Measurements from ENCODE around the gene PNPLA2. TPM values are rescaled to one million over a fixed set of nuclear protein-coding genes. Genes with fewer than 3 reads are reported as not detected.

Gene PNPLA2
- total RNA-seq, 2 donors from 2014 or later = 24.5 to 49.1 TPM

DNA sequence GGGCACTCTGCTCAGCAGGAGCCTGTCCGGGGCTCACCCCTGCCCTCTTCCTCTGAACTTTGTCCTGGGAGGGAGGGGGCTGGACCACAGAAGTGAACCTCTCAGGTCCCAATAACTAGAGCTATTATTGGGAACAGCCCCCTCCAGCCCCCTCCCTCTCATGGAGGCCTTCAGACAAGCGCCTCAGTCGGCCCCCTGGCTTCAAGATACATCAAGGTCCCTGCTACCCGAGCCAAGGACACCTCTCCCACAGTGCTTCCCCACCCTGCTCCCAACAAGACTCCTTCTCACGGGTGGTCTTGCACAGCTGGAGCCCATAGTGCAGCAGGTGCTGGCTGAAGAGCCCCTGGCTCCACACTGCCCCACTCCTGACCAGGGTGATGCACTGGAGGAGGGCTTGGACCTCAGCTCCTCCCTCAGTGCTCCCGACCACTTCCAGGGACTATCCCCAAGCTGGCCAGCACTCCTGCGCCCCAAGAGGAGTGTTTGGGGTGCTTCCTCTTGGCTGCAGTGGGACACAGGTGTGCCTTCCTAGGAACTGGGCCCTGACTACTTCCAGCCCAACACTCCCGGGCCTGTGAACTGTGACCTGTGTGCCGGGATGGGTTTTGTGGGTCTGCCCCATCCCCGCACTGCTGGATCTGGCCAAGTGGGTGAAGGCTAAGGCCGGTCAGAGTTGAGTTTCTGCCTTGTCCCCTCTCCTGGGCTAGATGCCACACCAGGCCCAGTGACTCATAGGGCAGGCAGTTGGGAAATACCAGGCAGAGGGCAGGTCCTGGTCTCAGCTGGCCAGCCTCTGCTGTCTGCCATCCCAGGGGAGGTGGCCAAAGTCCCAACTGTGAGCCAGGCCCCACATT lies 2.2 kb downstream of the PNPLA2 start:
- Mint-ChIP-seq H3K9me3 (no peaks in the 10 kb centered on the region), H3K27ac (no peak overlapping the region), H3K36me3 (peaks cover 5 to 7% of the 10 kb centered on the region in 2 donors)
- ATAC-seq (peak in 1 of 2 donors; percentile 13), DNase-seq (ENCODE audit: low spot score in 2 of 2) (no peak)

DNA sequence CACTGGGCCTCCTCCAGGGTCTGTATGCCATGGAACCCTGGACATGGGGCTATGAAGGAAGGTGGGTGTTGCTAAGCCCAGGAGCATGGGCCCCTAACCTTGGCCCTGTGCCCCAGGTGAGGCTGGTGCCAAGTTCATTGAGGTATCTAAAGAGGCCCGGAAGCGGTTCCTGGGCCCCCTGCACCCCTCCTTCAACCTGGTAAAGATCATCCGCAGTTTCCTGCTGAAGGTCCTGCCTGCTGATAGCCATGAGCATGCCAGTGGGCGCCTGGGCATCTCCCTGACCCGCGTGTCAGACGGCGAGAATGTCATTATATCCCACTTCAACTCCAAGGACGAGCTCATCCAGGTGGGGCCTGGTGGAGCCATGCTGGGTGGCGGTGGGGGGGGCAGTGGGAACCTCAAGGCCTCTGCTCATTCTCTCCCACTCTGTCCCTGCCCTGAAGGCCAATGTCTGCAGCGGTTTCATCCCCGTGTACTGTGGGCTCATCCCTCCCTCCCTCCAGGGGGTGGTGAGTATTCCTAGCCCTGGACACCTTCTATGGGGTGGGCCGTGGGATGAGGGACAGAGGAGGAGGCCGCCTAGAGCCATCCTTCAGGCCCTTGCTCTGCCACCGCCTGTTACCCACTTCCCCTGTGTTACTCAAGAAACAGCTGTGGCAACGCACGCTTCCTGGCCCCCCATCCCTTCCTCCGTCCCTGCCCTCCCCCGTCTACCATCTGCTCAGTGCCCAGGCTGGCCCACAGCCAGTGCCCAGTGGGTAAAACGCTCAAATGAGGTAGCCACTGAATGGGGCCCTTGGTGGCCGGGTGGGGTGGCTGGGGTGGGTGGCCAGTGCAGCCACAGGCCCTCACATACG lies 3.0 kb downstream of the PNPLA2 start:
- ATAC-seq (no peak), DNase-seq (ENCODE audit: low spot score in 2 of 2) (no peak)
- Mint-ChIP-seq H3K27ac (no peak overlapping the region), H3K9me3 (no peaks in the 10 kb centered on the region), H3K36me3 (peaks cover 5 to 7% of the 10 kb centered on the region in 2 donors)

DNA sequence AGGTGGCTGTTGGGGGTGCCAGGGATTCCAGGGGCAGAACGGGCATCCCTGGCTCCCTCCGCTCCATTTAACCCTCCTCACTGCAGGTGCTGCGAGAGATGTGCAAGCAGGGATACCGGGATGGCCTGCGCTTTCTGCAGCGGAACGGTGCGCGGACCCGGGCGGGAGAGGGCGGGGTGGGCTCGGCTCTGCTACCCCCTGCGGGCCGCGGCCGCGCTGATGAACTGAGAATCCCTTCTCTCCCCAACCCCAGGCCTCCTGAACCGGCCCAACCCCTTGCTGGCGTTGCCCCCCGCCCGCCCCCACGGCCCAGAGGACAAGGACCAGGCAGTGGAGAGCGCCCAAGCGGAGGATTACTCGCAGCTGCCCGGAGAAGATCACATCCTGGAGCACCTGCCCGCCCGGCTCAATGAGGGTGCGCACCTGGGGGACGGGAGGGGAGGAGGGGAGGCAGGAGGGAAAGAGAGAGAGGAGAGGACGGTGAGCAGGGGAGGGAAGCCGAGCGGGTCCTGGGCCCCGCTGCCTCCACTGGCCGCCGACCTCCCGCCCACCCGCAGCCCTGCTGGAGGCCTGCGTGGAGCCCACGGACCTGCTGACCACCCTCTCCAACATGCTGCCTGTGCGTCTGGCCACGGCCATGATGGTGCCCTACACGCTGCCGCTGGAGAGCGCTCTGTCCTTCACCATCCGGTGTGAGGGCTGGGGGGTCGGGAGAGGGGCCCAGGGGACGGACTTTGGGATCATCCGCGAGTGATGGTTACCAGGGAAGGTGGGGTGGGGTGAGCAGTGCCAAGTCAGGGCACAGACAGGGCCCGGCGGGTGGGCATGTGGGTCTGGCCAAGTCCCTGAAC lies 5.0 kb downstream of the PNPLA2 start:
- H3K27ac Mint-ChIP-seq = no peak overlapping the region
- ATAC-seq = no peak
- peaks cover 5 to 7% of the 10 kb centered on the region in 2 donors for H3K36me3 Mint-ChIP-seq
- DNase-seq (ENCODE audit: low spot score in 2 of 2) = no peak
- H3K9me3 Mint-ChIP-seq = no peaks in the 10 kb centered on the region

DNA sequence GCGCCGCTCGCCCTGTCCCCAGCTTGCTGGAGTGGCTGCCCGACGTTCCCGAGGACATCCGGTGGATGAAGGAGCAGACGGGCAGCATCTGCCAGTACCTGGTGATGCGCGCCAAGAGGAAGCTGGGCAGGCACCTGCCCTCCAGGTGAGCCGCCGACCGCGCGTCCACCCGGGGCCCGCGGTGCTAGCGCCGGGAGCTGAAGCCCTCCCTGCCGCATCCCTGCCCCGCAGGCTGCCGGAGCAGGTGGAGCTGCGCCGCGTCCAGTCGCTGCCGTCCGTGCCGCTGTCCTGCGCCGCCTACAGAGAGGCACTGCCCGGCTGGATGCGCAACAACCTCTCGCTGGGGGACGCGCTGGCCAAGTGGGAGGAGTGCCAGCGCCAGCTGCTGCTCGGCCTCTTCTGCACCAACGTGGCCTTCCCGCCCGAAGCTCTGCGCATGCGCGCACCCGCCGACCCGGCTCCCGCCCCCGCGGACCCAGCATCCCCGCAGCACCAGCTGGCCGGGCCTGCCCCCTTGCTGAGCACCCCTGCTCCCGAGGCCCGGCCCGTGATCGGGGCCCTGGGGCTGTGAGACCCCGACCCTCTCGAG lies 5.7 kb downstream of the PNPLA2 start:
- Mint-ChIP-seq H3K9me3 (no peaks in the 10 kb centered on the region), H3K27ac (no peak overlapping the region), H3K36me3 (peaks cover 5 to 7% of the 10 kb centered on the region in 2 donors)
- no peak for ATAC-seq
- DNase-seq (ENCODE audit: low spot score in 2 of 2) = no peak

DNA sequence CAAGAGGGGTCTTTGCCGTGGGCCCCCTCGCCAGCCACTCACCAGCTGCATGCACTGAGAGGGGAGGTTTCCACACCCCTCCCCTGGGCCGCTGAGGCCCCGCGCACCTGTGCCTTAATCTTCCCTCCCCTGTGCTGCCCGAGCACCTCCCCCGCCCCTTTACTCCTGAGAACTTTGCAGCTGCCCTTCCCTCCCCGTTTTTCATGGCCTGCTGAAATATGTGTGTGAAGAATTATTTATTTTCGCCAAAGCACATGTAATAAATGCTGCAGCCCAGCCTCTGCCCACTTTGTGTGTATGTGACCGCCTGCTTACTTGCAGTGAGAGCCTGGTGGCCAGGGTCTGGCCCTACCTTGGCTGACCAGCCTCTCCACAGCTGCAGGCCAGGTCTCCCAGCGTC lies 6.2 kb downstream of the PNPLA2 start:
- peaks cover 5 to 7% of the 10 kb centered on the region in 2 donors for H3K36me3 Mint-ChIP-seq
- ATAC-seq (no peak), DNase-seq (ENCODE audit: low spot score in 2 of 2) (no peak)
- H3K9me3 Mint-ChIP-seq = no peaks in the 10 kb centered on the region
- H3K27ac Mint-ChIP-seq = no peak overlapping the region

DNA sequence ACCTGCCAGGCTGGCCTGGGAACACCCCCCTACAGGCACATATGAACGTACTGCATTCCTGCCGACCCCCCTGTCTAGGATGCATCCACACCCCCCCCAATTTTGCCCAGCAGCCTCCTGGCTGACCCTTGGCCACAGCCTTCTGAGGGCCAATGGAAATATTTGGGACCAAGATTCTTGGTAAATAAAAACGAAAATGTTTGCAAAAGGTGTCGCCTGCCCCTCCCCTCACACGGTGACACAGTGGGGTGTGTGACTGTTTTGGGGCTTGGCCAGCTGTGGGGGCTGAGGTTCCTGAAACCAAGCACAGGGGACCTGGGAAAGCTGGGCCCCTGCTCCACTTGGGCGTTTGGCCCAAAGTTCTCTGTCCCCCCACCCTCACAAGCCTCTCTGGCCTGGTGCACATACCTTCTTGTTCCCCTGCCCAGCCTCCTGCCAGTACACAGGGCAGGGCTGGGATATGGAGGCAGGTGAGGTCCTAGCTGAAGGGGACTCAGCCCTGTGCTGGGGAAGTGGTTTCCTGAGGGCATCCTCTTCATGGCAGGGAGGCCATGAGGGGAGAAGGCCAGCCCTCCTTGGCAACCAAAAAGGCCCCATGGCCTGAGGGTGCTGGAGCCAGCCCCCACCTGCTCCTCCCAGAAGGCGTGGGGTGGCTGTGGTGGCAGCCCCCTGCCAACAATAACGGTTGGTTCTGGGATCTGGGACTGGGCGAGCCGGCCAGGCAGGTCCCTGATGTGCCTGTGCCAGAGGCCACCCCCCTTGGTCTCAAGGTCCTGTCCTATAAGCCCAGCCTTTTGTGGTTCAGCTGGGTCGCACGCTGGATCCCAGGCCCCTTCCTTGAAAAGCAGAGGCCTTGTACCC lies 6.9 kb downstream of the PNPLA2 start:
- no peak for DNase-seq (ENCODE audit: low spot score in 2 of 2)
- Mint-ChIP-seq H3K9me3 (no peaks in the 10 kb centered on the region), H3K36me3 (peaks cover 5 to 7% of the 10 kb centered on the region in 2 donors), H3K27ac (no peak overlapping the region)
- ATAC-seq = no peak

DNA sequence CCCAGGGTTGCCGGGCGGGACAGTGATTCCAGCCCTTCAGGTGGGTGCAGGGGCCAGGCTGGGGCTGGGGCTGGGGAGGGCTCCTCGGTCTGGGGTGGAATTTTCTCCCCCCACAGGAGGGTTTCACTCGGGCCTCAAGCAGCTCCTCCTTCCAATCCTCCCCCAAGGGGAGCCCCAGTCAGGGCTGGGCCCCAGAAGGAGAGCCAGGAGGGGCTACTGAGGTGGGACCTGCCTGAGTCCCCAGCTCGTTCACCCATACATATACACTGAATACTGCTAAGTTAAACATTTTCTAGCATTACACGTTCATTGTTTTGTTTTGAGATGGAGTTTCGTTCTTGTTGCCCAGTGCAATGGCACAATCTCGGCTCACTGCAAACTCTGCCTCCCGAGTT lies 7.5 kb downstream of the PNPLA2 start:
- no peak for DNase-seq (ENCODE audit: low spot score in 2 of 2)
- H3K9me3 Mint-ChIP-seq = no peaks in the 10 kb centered on the region
- no peak overlapping the region for H3K27ac Mint-ChIP-seq
- ATAC-seq = no peak
- peaks cover 5 to 7% of the 10 kb centered on the region in 2 donors for H3K36me3 Mint-ChIP-seq

DNA sequence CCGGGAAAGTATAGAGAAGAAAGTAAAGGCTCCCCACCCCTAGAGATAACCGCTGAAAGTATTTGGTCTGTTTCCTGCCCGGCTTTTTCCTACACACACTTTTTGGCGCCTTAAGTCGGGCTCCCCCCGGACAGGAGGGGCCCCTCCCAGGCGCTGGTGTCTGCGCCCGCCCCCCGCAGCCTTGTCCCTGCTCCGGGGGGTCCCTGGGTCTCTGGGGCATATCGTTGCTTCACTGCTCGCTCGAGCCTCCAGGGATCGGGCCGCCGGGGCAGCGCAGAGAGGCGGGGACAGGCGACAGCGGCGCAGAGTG lies 8.1 kb downstream of the PNPLA2 start:
- DNase-seq (ENCODE audit: low spot score in 2 of 2) (no peak), ATAC-seq (peak; percentile 1 to 17)
- Mint-ChIP-seq H3K27ac (no peak overlapping the region), H3K36me3 (peaks cover 5 to 7% of the 10 kb centered on the region in 2 donors), H3K9me3 (no peaks in the 10 kb centered on the region)

DNA sequence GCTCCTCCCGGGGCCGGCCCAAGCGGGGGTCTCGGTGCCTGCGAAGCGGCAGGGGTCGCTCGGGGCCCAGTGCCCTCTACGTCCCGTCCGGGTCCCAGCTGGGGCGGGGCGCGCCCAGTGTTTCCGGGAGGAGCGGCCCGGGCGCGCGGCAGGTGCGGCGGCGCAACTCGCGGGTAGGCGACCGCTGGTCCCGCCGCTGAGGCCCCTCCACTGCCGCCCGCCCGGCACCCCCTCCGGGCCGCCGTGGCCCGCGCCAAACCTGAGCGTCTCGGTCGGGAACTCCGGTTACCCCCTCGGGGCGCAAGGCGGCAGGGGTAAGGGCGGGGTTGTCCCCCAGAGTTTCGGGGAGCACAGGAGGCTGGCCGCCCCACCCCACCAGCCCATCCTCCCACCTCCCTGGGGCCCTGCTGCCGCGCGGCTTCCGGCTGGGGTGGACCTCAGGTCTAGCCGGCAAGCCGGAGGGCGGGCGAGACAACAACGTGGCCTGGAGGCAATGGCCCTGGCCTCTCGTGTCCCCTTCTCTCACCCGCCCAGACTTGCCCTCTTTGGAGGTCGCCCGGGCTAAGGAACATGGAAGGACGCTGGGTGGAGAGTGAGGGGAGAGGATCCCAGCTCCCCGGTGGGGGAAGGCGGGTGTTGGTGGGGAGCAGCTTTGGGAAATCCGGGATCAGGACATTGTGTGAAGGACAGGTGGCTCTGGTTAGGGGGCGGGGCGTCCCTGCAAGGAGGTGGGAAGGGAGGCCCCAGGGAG lies 8.6 kb downstream of the PNPLA2 start:
- peak; percentile 4 to 49 for ATAC-seq
- DNase-seq (ENCODE audit: low spot score in 2 of 2) = no peak
- no peak overlapping the region for H3K27ac Mint-ChIP-seq
- no peaks in the 10 kb centered on the region for H3K9me3 Mint-ChIP-seq
- peaks cover 5 to 7% of the 10 kb centered on the region in 2 donors for H3K36me3 Mint-ChIP-seq

DNA sequence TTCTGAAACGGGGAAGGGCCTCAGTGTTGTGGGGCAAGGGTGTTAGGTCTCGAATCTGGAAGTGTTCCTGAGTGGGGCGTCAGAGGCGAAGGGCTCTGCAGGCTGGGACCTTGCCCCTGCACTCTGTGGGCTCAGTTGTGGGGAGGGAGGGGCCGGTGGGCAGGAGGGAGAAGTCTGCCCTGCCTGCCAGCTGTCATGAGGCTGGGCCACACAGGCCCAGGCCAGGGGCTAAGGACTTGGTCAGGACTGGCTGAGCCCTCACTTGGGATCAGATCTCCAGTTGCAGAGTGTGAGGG lies 9.1 kb downstream of the PNPLA2 start, which contains the start of gene CRACR2B:
CRACR2B (plus strand) TSS at position 23 of the 296 bp plus-strand sequence. CDS start 689 bp downstream, outside the sequence.
- Mint-ChIP-seq H3K36me3 (peaks cover 5 to 7% of the 10 kb centered on the region in 2 donors), H3K9me3 (no peaks in the 10 kb centered on the region), H3K27ac (no peak within 1 kb of the TSS)
- DNase-seq (ENCODE audit: low spot score in 2 of 2) (no peak), ATAC-seq (no peak)

DNA sequence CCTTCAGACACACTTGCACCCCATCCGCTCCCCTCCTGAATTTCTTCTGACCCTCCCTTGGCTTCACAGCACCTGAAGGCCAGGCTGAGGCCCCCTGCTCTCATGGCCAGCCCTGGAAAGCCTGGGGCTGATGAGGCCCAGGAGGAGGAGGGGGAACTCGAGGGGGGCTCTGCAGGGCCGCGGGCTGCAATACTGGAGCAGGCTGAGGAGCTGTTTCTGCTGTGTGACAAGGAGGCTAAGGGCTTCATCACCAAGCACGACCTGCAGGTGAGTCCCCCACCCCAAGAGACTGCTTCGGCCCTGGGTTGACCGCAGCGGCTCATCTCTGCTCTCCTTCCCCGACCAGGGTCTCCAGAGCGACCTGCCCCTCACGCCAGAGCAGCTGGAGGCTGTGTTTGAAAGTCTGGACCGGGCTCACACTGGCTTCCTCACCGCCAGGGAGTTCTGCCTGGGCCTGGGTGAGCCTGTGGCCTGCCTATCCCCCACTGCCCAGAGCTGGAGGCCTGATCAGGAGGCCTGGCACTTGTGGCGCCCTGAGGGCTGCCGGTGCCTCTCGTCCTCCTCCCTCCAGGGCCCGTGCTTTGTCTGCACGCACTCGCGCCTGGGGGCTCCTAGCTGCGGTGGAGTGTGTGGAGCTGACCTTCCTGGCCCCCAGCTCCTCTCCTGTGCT lies 9.9 kb downstream of the PNPLA2 start:
- no peak for DNase-seq (ENCODE audit: low spot score in 2 of 2)
- no peak overlapping the region for H3K27ac Mint-ChIP-seq
- no peak for ATAC-seq
- H3K36me3 Mint-ChIP-seq = peaks cover 5 to 7% of the 10 kb centered on the region in 2 donors
- H3K9me3 Mint-ChIP-seq = no peaks in the 10 kb centered on the region

DNA sequence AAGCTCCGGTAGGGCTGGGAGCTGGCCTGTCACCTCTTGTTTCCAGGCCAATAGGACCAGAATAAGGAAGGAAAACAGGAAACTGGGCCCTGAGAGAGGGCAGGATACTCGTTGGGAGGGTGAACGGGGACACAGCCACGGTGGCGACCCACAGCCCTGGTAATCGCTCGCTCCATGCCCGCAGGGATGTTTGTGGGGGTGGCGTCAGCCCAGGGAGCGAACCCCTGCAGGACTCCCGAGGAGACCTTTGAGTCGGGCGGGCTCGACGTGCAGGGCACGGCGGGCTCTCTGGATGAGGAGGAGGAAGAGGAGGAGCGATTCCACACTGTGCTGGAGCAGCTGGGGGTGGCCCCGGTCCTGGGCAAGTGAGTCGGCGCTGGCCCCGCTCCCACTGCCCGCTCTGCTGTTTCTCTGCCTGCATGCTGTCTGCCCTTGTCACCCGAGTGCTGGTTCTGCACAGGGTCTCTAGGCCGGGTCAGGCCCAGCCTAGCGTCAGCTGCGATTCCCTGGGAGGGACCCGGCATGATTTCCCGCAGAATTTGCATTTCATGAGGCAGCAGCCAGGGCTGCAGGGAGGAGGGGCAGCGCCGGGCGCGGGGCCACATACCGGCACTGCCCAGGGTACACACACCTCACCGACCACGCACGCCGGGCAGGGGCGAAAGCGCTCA lies 10.6 kb downstream of the PNPLA2 start:
- H3K36me3 Mint-ChIP-seq = peaks cover 5 to 7% of the 10 kb centered on the region in 2 donors
- no peaks in the 10 kb centered on the region for H3K9me3 Mint-ChIP-seq
- ATAC-seq (no peak), DNase-seq (ENCODE audit: low spot score in 2 of 2) (no peak)
- no peak overlapping the region for H3K27ac Mint-ChIP-seq

DNA sequence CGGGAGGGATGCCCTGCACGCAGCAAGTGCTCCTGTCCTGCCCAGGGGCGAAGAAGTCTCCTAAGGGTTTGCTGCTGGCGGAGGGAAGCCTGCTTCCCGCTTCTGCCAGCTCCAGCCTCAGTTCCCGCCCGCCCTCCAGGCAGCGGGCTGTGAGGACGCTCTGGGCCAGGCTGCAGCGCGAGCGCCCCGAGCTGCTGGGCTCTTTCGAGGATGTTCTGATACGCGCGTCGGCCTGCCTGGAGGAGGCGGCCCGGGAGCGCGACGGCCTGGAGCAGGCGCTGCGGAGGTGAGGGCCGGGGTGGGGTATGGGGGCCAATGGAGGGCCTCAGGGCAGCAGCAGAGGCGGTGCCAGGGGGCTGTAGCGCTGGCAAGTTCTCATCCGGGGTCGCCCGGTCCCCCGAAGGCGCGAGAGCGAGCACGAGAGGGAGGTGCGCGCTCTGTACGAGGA lies 11.2 kb downstream of the PNPLA2 start:
- Mint-ChIP-seq H3K36me3 (peaks cover 4 to 7% of the 10 kb centered on the region in 2 donors), H3K27ac (no peak overlapping the region), H3K9me3 (no peaks in the 10 kb centered on the region)
- DNase-seq (ENCODE audit: low spot score in 2 of 2) (no peak), ATAC-seq (peak in 1 of 2 donors; percentile 10)

All from activated naive CD4-positive, alpha-beta T cell treated with anti-CD3 and anti-CD28 coated beads, Interleukin-2, amount 50 U/mL, for 72 hours (primary cell).